Mesothelial cell of epicardium (in vitro differentiated cells): ENCODE data around the gene ADA. TPM values are rescaled to one million over a fixed set of nuclear protein-coding genes. Genes with fewer than 3 reads are reported as not detected.

Source experiments
- DNase-seq, 2 experiments: peaks; one replicate each; pipeline ENCODE4 v3.0.0; 2021; ENCODE audit warnings: low spot score in 2 of 2; ENCODE audit not compliant: unreplicated experiment in 2 of 2
- H3K27ac Mint-ChIP-seq: 2 replicates; pipeline ENCODE4 v1.8.0; 2021; ENCODE audit warnings: mixed read lengths
- H3K27me3 Mint-ChIP-seq: 2 replicates; pipeline ENCODE4 v1.8.0; 2021; ENCODE audit warnings: low read depth, mixed read lengths
- H3K36me3 Mint-ChIP-seq: 2 replicates; pipeline ENCODE4 v1.8.0; 2021; ENCODE audit warnings: mixed read lengths
- H3K4me1 Mint-ChIP-seq: 2 replicates; pipeline ENCODE4 v1.8.0; 2021; ENCODE audit warnings: mixed read lengths
- H3K4me3 Mint-ChIP-seq: 2 replicates; pipeline ENCODE4 v1.8.0; 2021; ENCODE audit warnings: mild to moderate bottlenecking, moderate library complexity, mixed read lengths
- H3K9me3 Mint-ChIP-seq: 2 replicates; pipeline ENCODE4 v1.8.0; 2021; ENCODE audit warnings: mixed read lengths
- total RNA-seq: library from RNA; stranded (reverse); gene quantifications from 3 replicates; pipeline ENCODE4 v1.2.1, GENCODE V29; 2021
- TF ChIP-seq, protein P1 (sequence below): fragments of 200-600 bp; sonication (generic); IDR thresholded peaks from one replicate; pipeline ENCODE4 v1.5.0; 2021; ENCODE audit warnings: antibody characterized with exemption; ENCODE audit not compliant: unreplicated experiment

Gene ADA
- total RNA-seq, 1 donor from 2014 or later: 21.7 TPM

DNA sequence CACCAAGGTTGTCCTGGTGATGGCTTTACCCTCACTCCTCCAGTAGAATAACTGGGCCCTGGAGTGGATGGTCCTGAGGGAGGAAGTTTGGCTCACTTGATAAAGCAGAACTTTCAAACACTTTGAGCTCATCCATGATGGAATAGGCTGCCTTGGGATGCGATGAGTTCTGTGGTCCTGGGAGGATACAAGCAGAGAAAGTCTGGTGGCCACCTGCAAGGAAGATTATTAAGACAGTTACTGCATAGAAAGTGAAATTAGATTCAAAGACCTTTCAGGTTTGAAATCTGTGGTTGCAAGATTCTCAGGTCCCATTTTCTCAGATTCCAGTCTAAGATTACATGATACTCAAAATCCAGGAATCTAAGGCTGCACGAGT, 43.8 kb upstream of the ADA start:
- Mint-ChIP-seq H3K27ac (no peak overlapping the region), H3K4me3 (no peak overlapping the region), H3K27me3 (no peaks in the 10 kb centered on the region), H3K9me3 (peaks cover 7% of the 10 kb centered on the region), H3K4me1 (no peaks in the 10 kb centered on the region), H3K36me3 (no peaks in the 10 kb centered on the region)
- DNase-seq: no peak
- TF ChIP-seq, protein P1, sequence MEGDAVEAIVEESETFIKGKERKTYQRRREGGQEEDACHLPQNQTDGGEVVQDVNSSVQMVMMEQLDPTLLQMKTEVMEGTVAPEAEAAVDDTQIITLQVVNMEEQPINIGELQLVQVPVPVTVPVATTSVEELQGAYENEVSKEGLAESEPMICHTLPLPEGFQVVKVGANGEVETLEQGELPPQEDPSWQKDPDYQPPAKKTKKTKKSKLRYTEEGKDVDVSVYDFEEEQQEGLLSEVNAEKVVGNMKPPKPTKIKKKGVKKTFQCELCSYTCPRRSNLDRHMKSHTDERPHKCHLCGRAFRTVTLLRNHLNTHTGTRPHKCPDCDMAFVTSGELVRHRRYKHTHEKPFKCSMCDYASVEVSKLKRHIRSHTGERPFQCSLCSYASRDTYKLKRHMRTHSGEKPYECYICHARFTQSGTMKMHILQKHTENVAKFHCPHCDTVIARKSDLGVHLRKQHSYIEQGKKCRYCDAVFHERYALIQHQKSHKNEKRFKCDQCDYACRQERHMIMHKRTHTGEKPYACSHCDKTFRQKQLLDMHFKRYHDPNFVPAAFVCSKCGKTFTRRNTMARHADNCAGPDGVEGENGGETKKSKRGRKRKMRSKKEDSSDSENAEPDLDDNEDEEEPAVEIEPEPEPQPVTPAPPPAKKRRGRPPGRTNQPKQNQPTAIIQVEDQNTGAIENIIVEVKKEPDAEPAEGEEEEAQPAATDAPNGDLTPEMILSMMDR: no peak

DNA sequence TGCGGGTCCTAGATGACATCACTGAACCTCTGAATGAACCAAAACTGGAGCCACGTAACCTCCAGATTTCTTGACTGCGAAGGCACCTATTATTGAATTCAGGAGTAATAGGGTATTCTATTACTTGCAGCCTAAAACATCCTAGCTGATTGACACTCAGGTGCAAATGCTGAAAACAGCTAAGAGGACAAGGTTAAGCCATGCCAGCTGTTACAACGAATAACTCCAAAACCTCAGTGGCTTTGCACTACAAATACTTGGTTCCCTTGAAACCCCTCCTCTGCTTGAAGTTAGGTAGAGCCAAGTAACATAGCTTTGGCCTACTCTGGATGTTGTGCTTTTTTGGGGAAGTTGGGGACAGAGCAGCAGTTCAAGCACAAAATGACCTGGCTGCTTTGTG, 42.7 kb upstream of the ADA start:
- TF ChIP-seq, protein P1: no peak
- DNase-seq: no peak
- H3K4me1 Mint-ChIP-seq: no peaks in the 10 kb centered on the region
- H3K27me3 Mint-ChIP-seq: no peaks in the 10 kb centered on the region
- H3K36me3 Mint-ChIP-seq: no peaks in the 10 kb centered on the region
- no peak overlapping the region for H3K4me3 Mint-ChIP-seq
- peaks cover 7% of the 10 kb centered on the region for H3K9me3 Mint-ChIP-seq
- no peak overlapping the region for H3K27ac Mint-ChIP-seq

DNA sequence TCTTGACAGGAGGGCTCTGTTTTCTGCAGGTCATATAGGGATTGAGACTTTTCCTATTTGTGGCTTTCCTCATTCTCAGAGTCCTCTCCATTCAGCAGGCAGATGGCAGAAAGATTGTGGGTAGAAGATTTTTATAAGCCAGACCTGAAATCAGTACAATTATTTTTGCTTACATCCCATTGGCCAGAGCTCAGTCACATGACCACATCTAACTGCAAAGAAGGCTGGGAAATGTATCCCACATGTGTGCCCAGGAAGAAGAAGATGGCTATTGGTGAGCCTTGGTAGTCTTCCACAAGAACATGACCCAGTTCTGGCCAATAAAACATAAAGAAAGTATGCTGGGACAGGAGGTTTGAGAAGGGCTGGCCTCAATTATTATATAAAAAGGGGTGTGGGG, 42.1 kb upstream of the ADA start:
- Mint-ChIP-seq H3K4me3 (no peak overlapping the region), H3K4me1 (no peaks in the 10 kb centered on the region), H3K9me3 (peaks cover 7% of the 10 kb centered on the region)

DNA sequence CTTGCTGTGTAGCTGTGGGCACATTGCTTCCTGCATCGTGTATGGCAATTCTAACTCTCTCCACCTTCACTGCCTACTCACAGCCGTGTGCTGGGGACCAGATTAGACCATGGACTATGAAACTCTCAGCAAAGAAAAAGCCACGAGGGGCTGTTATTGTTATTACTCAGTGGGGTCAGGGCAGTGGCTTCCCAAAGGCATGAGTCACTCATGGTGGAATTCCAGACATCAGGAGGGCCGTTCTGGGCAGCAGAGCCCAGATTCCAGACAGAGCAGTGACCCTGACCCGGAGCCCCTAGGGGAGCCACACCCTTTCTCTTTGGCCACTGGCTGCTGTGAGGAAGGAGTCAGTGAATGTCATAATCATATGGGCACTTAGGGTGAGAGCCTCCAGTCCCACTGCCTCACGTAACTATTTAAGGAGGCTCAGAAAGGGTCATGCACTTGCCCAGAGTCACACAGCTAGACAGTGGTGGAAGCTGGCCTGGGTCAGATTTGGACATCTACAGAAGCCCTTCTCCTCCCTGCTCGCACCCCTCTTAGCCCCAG, 41.5 kb upstream of the ADA start:
- H3K36me3 Mint-ChIP-seq: no peaks in the 10 kb centered on the region
- H3K27me3 Mint-ChIP-seq: no peaks in the 10 kb centered on the region
- H3K4me3 Mint-ChIP-seq: no peak overlapping the region
- H3K4me1 Mint-ChIP-seq: no peaks in the 10 kb centered on the region
- no peak for DNase-seq
- H3K27ac Mint-ChIP-seq: no peak overlapping the region
- peaks cover 7% of the 10 kb centered on the region for H3K9me3 Mint-ChIP-seq
- TF ChIP-seq, protein P1: no peak

More for the DNA sequence above, 42.1 kb upstream of the ADA start:
- no peaks in the 10 kb centered on the region for H3K27me3 Mint-ChIP-seq
- TF ChIP-seq, protein P1: no peak
- no peak overlapping the region for H3K27ac Mint-ChIP-seq
- no peaks in the 10 kb centered on the region for H3K36me3 Mint-ChIP-seq
- no peak for DNase-seq

DNA sequence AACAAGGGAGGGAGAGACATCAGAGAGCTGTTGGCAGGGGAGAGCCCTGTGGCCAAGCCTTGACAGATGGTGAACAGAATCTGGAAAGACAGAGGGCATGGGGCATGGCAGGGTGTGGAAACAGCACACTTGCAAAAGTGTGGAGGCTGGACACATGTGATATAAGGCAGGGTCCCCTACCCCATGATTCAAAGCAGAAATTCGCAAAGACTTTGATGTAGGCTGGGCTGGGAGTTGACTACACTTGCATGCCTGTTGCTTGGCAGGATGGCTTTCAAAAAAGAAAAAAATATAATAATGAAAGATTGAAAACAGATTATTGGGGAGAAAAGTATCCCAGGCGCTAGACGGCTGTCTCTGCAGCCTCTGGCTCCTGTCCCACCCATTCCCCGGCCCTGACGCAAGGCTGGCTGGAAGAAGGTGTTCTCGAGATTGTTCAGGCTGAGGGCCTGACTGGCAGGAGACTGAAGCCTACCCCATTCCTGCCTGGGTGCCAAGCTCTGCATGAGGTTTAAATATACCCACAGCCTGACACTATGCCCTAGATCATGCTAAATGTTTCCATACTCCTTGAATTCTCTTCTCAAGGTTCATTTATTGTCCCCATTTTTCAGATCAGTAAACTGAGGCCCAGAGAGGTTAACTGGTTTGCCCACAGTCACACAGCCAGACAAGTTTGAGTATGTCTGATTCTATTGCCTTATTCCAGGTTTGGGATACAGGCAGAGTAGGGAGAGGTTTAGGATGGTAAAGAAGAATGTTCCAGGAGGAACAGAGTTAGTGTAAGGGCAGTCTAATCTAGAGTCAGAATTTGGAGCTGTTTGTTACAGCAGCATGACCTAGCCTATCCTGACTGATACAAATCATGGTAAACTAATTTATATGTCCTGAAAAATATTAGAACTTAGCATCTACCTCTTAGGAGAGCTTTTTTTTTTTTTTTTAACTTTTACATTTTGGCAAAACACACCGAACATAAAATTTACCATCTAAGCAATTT, 40.2 kb upstream of the ADA start:
- TF ChIP-seq, protein P1: no peak
- Mint-ChIP-seq H3K9me3 (peaks cover 11% of the 10 kb centered on the region), H3K36me3 (no peaks in the 10 kb centered on the region), H3K4me3 (no peak overlapping the region), H3K4me1 (no peaks in the 10 kb centered on the region), H3K27me3 (no peaks in the 10 kb centered on the region), H3K27ac (no peak overlapping the region)
- no peak for DNase-seq
